GM21360 (cell line): ENCODE results near the gene TMEM150C.
"Not testable (repeated sequence)": the region's sequence is repeated elsewhere in the genome, so short reads cannot be mapped to it uniquely, and the experiment has no call there.

Source experiments
- ATAC-seq: cut with Tn5 transposase; IDR thresholded peaks from one replicate; pipeline ENCODE4 v1.9.1; 2021; ENCODE audit warnings: mild to moderate bottlenecking, moderate library complexity; ENCODE audit not compliant: unreplicated experiment

Gene TMEM150C

DNA sequence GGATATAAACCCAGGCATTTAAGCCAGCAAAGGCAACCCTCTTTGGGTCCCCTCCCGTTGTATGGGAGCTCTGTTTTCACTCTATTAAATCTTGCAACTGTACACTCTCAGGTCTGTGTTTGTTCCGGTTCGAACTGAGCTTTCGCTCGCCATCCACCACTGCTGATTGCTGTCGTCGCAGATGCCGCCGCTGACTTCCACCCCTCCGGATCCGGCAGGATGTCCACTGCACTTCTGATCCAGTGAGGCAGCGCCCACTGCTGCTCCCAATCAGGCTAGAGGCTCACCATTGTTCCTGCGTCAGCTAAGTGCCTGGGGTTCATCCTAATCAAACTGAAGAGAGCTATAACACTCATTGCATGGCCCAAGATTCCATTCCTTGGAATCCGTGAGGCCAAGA lies 82.2 kb downstream of the TMEM150C start:
- no peak for ATAC-seq

DNA sequence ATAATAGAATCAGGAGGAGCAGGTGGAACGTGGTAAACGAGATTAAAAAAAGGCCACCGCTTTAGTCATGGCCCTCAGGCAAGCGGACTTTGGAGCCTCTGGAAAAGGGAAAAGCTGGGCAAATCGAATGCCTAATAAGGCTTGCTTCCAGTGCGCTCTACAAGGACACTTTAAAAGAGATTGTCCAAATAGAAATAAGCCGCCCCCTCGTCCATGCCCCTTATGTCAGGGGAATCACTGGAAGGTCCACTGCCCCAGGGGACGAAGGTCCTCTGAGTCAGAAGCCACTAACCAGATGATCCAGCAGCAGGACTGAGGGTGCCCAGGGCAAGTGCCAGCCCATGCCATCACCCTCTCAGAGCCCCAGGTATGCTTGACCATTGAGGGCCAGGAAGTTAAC lies 84.3 kb downstream of the TMEM150C start:
- not testable (repeated sequence) for ATAC-seq

DNA sequence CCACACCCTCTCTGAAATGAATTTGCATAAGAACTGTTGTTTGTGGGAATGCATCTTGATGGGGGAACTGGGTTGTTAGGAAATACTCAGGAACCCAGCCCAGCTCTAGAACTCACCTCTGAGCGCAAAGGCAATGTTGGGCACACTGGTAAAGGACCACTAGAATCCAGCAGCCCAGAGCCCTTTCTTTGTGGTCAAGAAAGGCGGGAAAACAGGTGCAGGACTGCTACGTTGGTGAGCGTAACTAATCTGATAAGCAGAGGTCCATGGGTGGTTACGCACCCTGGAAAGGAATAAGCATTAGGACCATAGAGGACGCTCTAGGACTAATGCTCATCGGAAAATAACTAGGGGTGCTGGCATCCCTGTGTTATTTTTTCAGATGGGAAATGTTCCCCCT lies 85.9 kb downstream of the TMEM150C start:
- ATAC-seq = not testable (repeated sequence)

DNA sequence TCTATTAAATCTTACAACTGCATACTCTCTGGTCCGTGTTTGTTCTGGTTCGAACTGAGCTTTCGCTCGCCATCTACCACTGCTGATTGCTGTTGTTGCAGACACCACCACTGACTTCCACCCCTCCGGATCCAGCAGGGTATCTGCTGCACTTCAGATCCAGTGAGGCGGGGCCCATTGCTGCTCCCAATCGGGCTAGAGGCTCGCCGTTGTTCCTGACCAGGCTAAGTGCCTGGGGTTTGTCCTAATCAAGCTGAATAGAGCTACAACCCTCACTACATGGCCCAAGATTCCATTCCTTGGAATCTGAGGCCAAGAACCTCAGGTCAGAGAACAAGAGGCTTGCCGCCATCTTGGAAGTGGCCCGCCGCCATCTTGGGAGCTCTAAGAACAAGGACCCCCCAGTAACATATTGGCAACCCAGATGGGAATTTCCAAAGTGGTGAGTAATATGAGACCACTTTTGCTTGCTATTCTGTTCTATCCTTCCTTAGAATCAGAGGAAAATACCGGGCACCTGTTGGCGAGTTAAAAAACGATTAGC lies 88.1 kb downstream of the TMEM150C start:
- ATAC-seq = no peak

- not testable (repeated sequence) for ATAC-seq
Measured at GRCh38 chr4:82473080-82473479, 88.7 kb downstream of the TMEM150C start.

DNA sequence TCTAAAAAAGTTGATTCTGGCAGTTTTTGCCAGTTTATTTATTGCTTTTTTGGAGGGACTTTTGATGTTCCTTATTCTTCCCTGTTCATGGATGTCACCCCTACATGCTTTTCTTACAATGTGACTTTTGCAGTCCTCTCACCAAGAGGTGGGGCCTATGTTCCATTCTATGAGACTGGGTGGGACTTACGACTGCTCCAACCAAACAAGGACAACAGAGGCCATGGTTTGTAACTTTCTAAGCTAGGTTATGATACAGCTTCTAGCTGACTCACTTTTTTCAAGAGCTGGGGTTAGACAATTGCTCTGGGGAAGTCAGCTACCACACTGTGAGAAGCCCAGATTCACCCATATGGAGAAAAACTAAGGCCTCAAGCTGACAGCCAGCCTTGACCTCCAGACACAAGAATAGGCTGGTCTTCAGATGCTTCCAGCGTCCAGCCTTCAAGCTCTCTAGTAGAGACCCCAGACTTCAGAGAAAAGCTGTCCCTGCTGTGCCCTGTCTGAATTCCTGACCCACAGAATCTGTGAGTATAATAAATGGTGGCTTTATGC lies 91.9 kb downstream of the TMEM150C start:
- ATAC-seq = no peak

DNA sequence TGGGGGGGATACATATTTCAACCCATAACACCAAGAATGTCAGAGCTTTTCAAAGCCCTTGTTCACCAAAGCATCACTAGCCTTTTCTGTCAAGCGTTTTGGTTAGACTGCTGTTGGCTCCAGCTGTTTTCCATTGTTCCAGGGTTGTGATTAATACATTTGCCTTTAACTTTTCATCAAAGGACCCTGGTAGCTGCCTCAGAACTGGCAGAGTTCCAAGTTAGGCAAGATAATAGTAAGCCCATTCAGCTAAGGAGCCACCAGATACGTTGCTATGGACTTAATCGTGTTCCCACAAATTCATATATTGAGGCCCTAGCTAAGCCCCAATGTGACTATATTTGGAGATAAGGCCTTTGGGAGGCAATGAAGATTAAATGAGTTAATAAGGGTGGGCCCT lies 94.3 kb downstream of the TMEM150C start:
- no peak for ATAC-seq

- no peak for ATAC-seq
Measured at GRCh38 chr4:82463221-82463620, 98.6 kb downstream of the TMEM150C start.

DNA sequence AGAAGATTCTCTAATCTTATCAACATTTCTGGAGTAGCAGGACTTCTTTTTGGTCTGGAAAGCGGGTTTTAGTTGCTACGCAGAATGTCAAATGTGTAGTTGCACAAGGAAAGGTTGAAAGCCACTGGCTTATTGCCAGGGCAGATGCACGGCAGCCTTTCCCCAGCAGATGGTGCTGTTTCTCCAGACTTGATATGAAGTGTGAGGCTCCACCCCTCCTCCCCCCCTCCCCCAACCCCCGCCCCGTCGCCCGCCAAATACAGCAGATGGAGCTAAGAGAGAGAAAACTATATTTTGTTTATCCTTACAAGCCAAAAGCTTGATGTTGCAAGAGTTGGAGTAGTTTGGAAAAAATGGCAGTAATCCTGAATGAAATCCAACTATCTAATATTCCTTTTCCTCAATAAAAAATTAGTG lies 99.4 kb downstream of the TMEM150C start:
- peak; percentile 71 for ATAC-seq

GRCh38 chr4:82461710-82462109 lies 100.1 kb downstream of the TMEM150C start:
- no peak for ATAC-seq

DNA sequence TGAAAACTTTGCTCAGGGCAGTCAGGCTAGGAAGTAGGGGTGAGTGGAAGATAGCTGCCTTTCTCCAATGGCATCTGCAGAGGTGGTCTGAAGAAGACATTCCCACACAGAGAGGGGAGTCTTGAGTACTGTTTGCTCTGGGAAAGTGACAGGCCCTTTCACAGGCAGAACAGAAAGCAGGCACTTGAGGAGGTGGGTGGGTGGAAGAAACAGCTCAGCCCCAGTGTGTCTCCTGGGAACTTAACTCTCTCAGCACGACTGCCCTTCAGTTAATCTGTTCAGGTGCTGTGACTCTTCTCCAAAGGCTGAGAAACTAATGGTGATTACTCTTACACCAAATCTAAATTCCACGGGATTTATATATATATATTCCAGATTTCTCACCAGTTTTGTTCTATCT lies 103.1 kb downstream of the TMEM150C start:
- no peak for ATAC-seq

- ATAC-seq = no peak
Measured at GRCh38 chr4:82457266-82457665, 104.5 kb downstream of the TMEM150C start.

- no peak for ATAC-seq
Measured at GRCh38 chr4:82452026-82452425, 109.8 kb downstream of the TMEM150C start.

GRCh38 chr4:82450966-82451755 lies 110.6 kb downstream of the TMEM150C start:
- ATAC-seq = no peak

DNA sequence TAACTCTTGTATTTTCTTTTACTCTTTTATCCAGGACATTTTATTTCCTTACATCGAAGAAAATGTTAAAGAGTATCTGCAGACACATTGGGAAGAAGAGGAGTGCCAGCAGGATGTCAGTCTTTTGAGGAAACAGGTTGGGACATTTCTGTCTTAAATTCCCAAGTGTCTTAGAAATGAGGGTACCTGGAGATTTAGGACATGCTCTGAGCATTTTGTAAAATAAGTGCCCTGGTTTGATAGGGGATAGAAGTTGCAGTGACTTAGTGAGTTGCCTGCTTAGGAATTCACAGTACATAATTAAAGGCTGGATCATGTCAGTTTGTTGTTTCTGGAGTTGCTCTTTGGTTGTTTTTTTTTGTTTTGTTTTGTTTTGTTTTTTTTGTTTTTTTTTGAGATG lies 113.9 kb downstream of the TMEM150C start:
- no peak for ATAC-seq

DNA sequence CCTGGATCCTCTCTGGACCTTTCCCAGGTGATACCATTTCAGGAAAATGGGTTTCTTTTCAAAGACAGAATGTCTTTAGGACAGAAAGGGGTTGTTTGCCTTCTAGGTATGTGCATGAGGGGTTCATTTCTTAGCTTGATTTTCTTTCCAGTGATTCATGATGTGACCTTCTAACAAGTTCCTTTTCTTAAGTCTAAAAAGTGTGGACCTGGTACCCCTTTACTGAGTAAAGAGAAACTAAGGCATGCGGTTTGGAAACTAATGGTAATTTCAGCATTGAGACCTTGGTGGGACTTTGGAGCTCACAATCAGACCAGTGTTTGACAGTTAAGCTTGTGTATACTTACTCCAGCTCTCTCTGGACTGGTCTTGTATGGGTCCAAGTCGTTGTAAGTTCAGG lies 122.7 kb downstream of the TMEM150C start:
- ATAC-seq = no peak

- no peak for ATAC-seq
Measured at GRCh38 chr4:82437285-82438005, 124.3 kb downstream of the TMEM150C start.

DNA sequence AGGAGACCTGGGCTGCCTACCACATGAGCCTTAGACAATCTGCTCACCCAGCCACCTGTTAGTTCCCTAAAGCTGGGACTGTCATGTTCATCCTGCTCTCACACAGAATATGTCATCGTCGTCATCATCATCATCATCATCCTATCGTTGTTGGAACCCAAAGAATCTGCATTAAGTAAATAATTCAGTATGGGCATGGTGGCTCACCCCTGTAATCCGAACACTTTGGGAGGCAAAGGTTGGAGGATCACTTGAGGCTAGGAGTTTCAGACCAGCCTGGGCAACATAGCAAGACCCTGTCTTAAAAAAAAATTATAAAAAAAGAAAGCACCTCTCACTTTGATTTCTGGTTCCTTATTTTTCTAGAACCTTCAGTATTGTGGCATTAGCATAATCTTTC lies 125.0 kb downstream of the TMEM150C start:
- no peak for ATAC-seq

DNA sequence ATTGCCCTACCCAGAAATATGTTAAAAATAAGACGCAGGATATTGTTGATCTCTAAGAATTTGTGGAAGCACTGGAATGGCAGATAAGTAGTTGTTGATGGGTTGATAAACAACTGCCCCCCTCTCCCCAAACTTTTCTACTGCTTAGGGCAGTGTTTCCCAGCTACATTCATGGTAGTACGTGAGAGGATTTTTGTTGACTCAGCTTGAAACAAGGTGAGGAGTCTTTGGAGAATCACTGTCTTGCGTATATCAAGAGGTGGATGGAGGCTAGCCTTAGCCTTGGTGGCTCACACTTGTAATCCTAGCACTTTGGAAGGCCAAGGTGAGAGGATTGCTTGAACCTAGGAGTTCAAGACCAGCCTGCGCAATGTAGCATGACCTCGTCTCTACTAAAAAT lies 125.7 kb downstream of the TMEM150C start:
- ATAC-seq = no peak

- ATAC-seq = no peak
Measured at GRCh38 chr4:82434949-82435348, 126.8 kb downstream of the TMEM150C start.

- no peak for ATAC-seq
Measured at GRCh38 chr4:82433791-82434190, 128.0 kb downstream of the TMEM150C start.
